NB4 (cell line): Measurements from ENCODE around the gene MAT1A.

Source experiments
- CTCF ChIP-seq: IDR thresholded peaks from one replicate; pipeline ENCODE4 v1.5.1; 2012; ENCODE audit warnings: low read depth, low read length
- MYC ChIP-seq: IDR thresholded peaks from 2 replicates; pipeline ENCODE4 v1.6.1; 2011; ENCODE audit warnings: low read depth, low read length
- POLR2A ChIP-seq: IDR thresholded peaks from 2 replicates; pipeline ENCODE4 v1.6.1; 2011; ENCODE audit warnings: mild to moderate bottlenecking; ENCODE audit not compliant: insufficient read length; ENCODE audit errors: extremely low read depth

DNA sequence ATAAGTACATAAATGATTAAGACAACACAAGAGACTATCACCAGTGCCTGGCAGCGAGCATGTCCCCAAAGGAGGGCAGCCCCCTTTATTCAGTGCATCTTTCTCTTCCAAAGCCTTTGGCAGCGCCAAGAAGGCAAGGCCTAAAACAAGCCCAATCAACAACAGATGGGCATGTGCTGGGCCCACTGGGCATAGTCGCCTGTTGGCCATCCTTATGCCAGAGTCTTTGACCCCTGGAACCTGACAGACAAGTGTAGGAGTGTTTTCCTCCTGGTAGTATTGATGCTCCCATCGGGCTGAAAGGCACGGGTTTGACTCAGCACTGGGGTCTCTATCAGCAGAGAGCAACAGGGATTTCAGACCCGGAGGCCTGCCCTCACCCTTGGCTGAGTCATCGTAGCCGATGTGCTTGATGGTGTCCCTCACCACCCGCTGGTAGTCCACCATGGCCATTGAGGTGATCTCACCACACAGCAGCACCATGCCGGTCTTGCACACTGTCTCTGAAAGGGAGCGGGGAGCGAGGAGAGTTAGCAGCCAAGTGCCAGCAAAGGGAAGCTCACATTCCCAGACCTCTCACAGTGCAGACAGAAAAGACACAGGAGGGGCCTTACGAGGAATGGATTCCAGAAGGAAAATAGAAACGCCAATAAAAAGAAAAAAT lies 5.8 kb downstream of the MAT1A start:
- no peak for TF ChIP-seq CTCF
- TF ChIP-seq POLR2A = no peak
- TF ChIP-seq MYC = no peak
